Loucy (cell line): ENCODE results near the gene INPP5D.

ENCODE experiments used
- H2AFZ ChIP-seq: fragments of 200-600 bp; sonication (generic); 2 replicates; pipeline ENCODE4 v1.6.0; 2016; ENCODE audit warnings: antibody characterized with exemption, mild to moderate bottlenecking, low read length, moderate library complexity
- H3F3A ChIP-seq: fragments of 200-600 bp; 2 replicates; pipeline ENCODE4 v1.6.0; 2016; ENCODE audit warnings: antibody characterized with exemption, low read depth, mild to moderate bottlenecking
- H3K27me3 ChIP-seq: fragments of 200-600 bp; sonication (generic); 2 replicates; pipeline ENCODE4 v1.6.1; 2014; ENCODE audit warnings: low read length, mild to moderate bottlenecking; ENCODE audit not compliant: insufficient read depth, poor library complexity, severe bottlenecking
- H3K36me3 ChIP-seq: fragments of 200-600 bp; sonication (generic); 2 replicates; pipeline ENCODE4 v1.6.1; 2016; ENCODE audit warnings: low read length; ENCODE audit not compliant: insufficient read depth
- H3K4me1 ChIP-seq: fragments of 200-600 bp; sonication (generic); 2 replicates; pipeline ENCODE4 v1.5.1; 2014; ENCODE audit warnings: low read length, mild to moderate bottlenecking; ENCODE audit not compliant: insufficient read depth, poor library complexity, severe bottlenecking
- H3K4me2 ChIP-seq: fragments of 200-600 bp; sonication (generic); 2 replicates; pipeline ENCODE4 v1.6.0; 2014; ENCODE audit warnings: antibody characterized with exemption, low read length, low read depth, mild to moderate bottlenecking; ENCODE audit not compliant: poor library complexity, severe bottlenecking
- H3K4me3 ChIP-seq: fragments of 200-600 bp; sonication (generic); 2 replicates; pipeline ENCODE4 v1.5.1; 2014; ENCODE audit warnings: low read length, mild to moderate bottlenecking, mixed read lengths; ENCODE audit not compliant: poor library complexity, severe bottlenecking
- H3K79me2 ChIP-seq: fragments of 200-600 bp; sonication (generic); 2 replicates; pipeline ENCODE4 v1.6.1; 2014; ENCODE audit warnings: low read length; ENCODE audit not compliant: insufficient read depth
- H3K9ac ChIP-seq: fragments of 200-600 bp; sonication (generic); 2 replicates; pipeline ENCODE4 v1.6.0; 2014; ENCODE audit warnings: mild to moderate bottlenecking, low read depth, low read length, moderate library complexity; ENCODE audit not compliant: poor library complexity, severe bottlenecking
- H3K9me2 ChIP-seq: fragments of 200-600 bp; sonication (generic); replicated peaks from 2 replicates; pipeline ENCODE4 v1.6.1; 2016; ENCODE audit warnings: low read depth, low read length, mixed read lengths
- H3K9me3 ChIP-seq: fragments of 200-600 bp; sonication (generic); 2 replicates; pipeline ENCODE4 v1.6.1; 2014; ENCODE audit warnings: mild to moderate bottlenecking, antibody characterized with exemption, low read length, low read depth; ENCODE audit not compliant: insufficient read depth
- H4K20me1 ChIP-seq: fragments of 200-600 bp; sonication (generic); 2 replicates; pipeline ENCODE4 v1.6.0; 2014; ENCODE audit warnings: antibody characterized with exemption, low read length, mild to moderate bottlenecking; ENCODE audit not compliant: insufficient read depth, poor library complexity, severe bottlenecking
- EZH2phosphoT487 ChIP-seq: fragments of 200-600 bp; IDR thresholded peaks from 2 replicates; pipeline ENCODE4 v1.6.1; 2018; ENCODE audit warnings: antibody characterized with exemption, mild to moderate bottlenecking, moderate library complexity, borderline replicate concordance
- TF ChIP-seq, protein P1 (sequence below): fragments of 200-600 bp; sonication (generic); conservative IDR thresholded peaks from 2 replicates; pipeline ENCODE4 v1.5.1; 2014; ENCODE audit warnings: mild to moderate bottlenecking, antibody characterized with exemption, low read length

The INPP5D gene

DNA sequence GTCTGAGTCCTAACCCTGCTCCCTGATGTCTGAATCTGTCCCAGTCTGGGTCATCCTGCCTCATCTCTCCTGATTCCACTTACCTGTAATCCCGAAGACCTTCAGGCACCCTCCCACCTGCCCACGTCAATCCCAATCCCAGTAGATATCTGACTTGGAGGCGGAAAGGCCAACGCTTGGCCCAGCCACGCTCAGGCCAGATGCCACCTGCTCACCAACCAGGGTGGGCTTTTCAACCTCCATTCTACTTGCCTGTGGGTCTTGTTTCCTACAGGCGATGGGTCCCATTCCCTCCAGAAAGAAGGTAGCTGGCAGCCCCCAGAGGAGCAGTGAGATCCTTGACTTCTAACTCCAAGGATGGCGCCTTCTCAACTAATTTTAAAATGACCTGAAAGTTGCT is 59.7 kb downstream of the INPP5D start:
- TF ChIP-seq EZH2phosphoT487 = no peak
- TF ChIP-seq, protein P1, sequence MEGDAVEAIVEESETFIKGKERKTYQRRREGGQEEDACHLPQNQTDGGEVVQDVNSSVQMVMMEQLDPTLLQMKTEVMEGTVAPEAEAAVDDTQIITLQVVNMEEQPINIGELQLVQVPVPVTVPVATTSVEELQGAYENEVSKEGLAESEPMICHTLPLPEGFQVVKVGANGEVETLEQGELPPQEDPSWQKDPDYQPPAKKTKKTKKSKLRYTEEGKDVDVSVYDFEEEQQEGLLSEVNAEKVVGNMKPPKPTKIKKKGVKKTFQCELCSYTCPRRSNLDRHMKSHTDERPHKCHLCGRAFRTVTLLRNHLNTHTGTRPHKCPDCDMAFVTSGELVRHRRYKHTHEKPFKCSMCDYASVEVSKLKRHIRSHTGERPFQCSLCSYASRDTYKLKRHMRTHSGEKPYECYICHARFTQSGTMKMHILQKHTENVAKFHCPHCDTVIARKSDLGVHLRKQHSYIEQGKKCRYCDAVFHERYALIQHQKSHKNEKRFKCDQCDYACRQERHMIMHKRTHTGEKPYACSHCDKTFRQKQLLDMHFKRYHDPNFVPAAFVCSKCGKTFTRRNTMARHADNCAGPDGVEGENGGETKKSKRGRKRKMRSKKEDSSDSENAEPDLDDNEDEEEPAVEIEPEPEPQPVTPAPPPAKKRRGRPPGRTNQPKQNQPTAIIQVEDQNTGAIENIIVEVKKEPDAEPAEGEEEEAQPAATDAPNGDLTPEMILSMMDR = no peak
- Histone ChIP-seq H3K9me3 (no peaks in the 10 kb centered on the region), H3K4me2 (no peak overlapping the region), H3K4me3 (no peak overlapping the region), H3K9ac (no peak overlapping the region), H4K20me1 (peaks cover 51% of the 10 kb centered on the region), H3K27me3 (no peaks in the 10 kb centered on the region), H3K79me2 (peaks cover 64% of the 10 kb centered on the region), H3K4me1 (peaks cover 18% of the 10 kb centered on the region), H3K36me3 (peaks cover 66% of the 10 kb centered on the region), H3K9me2 (no peaks in the 10 kb centered on the region), H3F3A (no peaks in the 10 kb centered on the region), H2AFZ (no peak overlapping the region)

DNA sequence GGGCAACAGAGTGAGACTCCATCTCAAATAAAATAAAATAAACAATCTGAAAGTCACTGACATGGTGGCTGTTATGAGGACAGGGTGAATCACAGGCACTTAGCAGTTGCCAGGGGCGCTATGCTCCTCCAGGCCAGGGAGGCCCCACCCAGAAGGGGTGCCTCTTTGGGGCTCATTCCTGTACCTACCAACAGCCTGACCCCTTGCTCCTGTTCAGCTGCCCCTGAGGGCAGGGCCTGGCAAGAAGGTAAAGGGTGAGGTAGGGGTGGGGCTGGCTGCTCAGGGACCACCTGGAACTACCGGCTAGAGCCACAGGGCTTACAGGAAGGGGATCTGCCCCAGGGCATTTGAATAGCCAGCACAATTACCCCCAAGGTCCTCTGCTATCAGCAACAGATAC is 60.3 kb downstream of the INPP5D start:
- peaks cover 67% of the 10 kb centered on the region for H3K36me3 ChIP-seq
- no peak overlapping the region for H2AFZ ChIP-seq
- H3K4me1 ChIP-seq = peaks cover 22% of the 10 kb centered on the region
- H4K20me1 ChIP-seq = peaks cover 48% of the 10 kb centered on the region
- no peak overlapping the region for H3K9ac ChIP-seq
- TF ChIP-seq EZH2phosphoT487 = no peak
- TF ChIP-seq, protein P1 = no peak
- H3K79me2 ChIP-seq = peaks cover 57% of the 10 kb centered on the region
- no peak overlapping the region for H3K4me2 ChIP-seq
- H3K9me3 ChIP-seq = no peaks in the 10 kb centered on the region
- no peaks in the 10 kb centered on the region for H3K9me2 ChIP-seq
- no peaks in the 10 kb centered on the region for H3K27me3 ChIP-seq
- no peaks in the 10 kb centered on the region for H3F3A ChIP-seq
- no peak overlapping the region for H3K4me3 ChIP-seq

DNA sequence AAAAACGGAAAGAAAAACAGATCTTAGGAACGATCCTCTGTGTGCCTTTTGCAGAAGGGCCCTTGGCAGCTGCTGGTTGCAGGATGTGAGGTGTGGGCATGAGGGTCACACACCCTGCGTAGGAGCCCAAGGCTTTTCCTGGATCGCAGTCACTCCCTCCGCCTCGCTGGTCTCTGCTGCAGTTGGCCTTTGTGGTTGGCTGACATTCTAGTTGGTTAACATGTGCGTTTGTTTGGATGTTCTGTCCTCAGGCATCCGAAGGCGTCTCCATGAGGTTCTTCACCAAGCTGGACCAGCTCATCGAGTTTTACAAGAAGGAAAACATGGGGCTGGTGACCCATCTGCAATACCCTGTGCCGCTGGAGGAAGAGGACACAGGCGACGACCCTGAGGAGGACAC is 61.7 kb downstream of the INPP5D start:
- H3K9ac ChIP-seq = no peak overlapping the region
- H3K27me3 ChIP-seq = no peaks in the 10 kb centered on the region
- H3K79me2 ChIP-seq = peaks cover 46% of the 10 kb centered on the region
- no peaks in the 10 kb centered on the region for H3F3A ChIP-seq
- H3K36me3 ChIP-seq = peaks cover 77% of the 10 kb centered on the region
- H3K4me3 ChIP-seq = no peak overlapping the region
- TF ChIP-seq, protein P1 = no peak
- no peak for TF ChIP-seq EZH2phosphoT487
- peaks cover 43% of the 10 kb centered on the region for H4K20me1 ChIP-seq
- H3K9me2 ChIP-seq = no peaks in the 10 kb centered on the region
- H3K9me3 ChIP-seq = no peaks in the 10 kb centered on the region
- no peak overlapping the region for H3K4me2 ChIP-seq
- peaks cover 20% of the 10 kb centered on the region for H3K4me1 ChIP-seq
- no peak overlapping the region for H2AFZ ChIP-seq
